Activated T-helper 2 cell treated with anti-CD3 and anti-CD28 coated beads, Interferon-gamma antibody, Interleukin-2, Interleukin-4, amounts not matched to agents 10 μg/mL and 5 μg/mL and 100 μg/mL, durations not matched to agents 14 hours and 24 hours and 36 hours (primary cell): ENCODE data around the gene DDI1. TPM values are rescaled to one million over a fixed set of nuclear protein-coding genes. Genes with fewer than 3 reads are reported as not detected.

ENCODE experiments used
- DNase-seq: peaks from one replicate; pipeline ENCODE4 v3.0.0; 2021; ENCODE audit warnings: low spot score
- H3K27ac Mint-ChIP-seq: one replicate; pipeline ENCODE4 v1.8.0; 2021; ENCODE audit warnings: mixed read lengths
- H3K27me3 Mint-ChIP-seq: one replicate; pipeline ENCODE4 v1.8.0; 2021; ENCODE audit warnings: low read depth, mixed read lengths
- H3K36me3 Mint-ChIP-seq: one replicate; pipeline ENCODE4 v1.8.0; 2021; ENCODE audit warnings: low read depth, mixed read lengths
- H3K4me1 Mint-ChIP-seq: one replicate; pipeline ENCODE4 v1.8.0; 2021; ENCODE audit warnings: low read depth, mixed read lengths
- H3K4me3 Mint-ChIP-seq: one replicate; pipeline ENCODE4 v1.8.0; 2021; ENCODE audit warnings: low read depth, mild to moderate bottlenecking, moderate library complexity, mixed read lengths
- H3K9me3 Mint-ChIP-seq: one replicate; pipeline ENCODE4 v1.8.0; 2021; ENCODE audit warnings: mixed read lengths
- intact Hi-C: fragments of 100-400 bp; cut with micrococcal nuclease; formaldehyde crosslinking; loops from one replicate; pipeline ENCODE4 v1.15.1; 2023
- total RNA-seq: library from RNA; stranded (reverse); gene quantifications from 2 replicates; pipeline ENCODE4 v1.2.3, GENCODE V29; 2022

The DDI1 gene
- total RNA-seq, 1 donor from 2014 or later, result not detected

GRCh38 chr11:104049116-104049515, 12.7 kb downstream of the DDI1 start:
- intact Hi-C loops, result no loop called here
- Mint-ChIP-seq H3K27ac (no peak overlapping the region), H3K36me3 (no peaks in the 10 kb centered on the region)

GRCh38 chr11:104051778-104052177, 15.3 kb downstream of the DDI1 start:
- Mint-ChIP-seq H3K36me3 (no peaks in the 10 kb centered on the region), H3K27ac (no peak overlapping the region), H3K9me3 (no peaks in the 10 kb centered on the region), H3K4me3 (no peak overlapping the region), H3K4me1 (no peaks in the 10 kb centered on the region), H3K27me3 (no peaks in the 10 kb centered on the region)
- intact Hi-C loops, result no loop called here
- no peak for DNase-seq

More at GRCh38 chr11:104049116-104049515, 12.7 kb downstream of the DDI1 start:
- Mint-ChIP-seq H3K27me3 (no peaks in the 10 kb centered on the region), H3K4me3 (no peak overlapping the region), H3K9me3 (no peaks in the 10 kb centered on the region), H3K4me1 (no peaks in the 10 kb centered on the region)
- DNase-seq, result no peak

GRCh38 chr11:104053743-104054478, 17.5 kb downstream of the DDI1 start:
- no peaks in the 10 kb centered on the region for H3K36me3 Mint-ChIP-seq
- no peak overlapping the region for H3K27ac Mint-ChIP-seq
- DNase-seq, result no peak
- no peak overlapping the region for H3K4me3 Mint-ChIP-seq
- intact Hi-C loops, result no loop called here
- H3K4me1 Mint-ChIP-seq, result no peaks in the 10 kb centered on the region
- H3K27me3 Mint-ChIP-seq, result no peaks in the 10 kb centered on the region
- H3K9me3 Mint-ChIP-seq, result no peaks in the 10 kb centered on the region

GRCh38 chr11:104054911-104055529, 18.6 kb downstream of the DDI1 start:
- intact Hi-C loops, result no loop called here
- Mint-ChIP-seq H3K9me3 (no peaks in the 10 kb centered on the region), H3K4me1 (no peaks in the 10 kb centered on the region), H3K27me3 (no peaks in the 10 kb centered on the region), H3K4me3 (no peak overlapping the region), H3K27ac (no peak overlapping the region), H3K36me3 (no peaks in the 10 kb centered on the region)
- no peak for DNase-seq

- Mint-ChIP-seq H3K9me3 (no peaks in the 10 kb centered on the region), H3K27ac (no peak overlapping the region), H3K36me3 (no peaks in the 10 kb centered on the region), H3K4me3 (no peak overlapping the region), H3K27me3 (no peaks in the 10 kb centered on the region), H3K4me1 (no peaks in the 10 kb centered on the region)
- intact Hi-C loops, result no loop called here
- no peak for DNase-seq
Measured at GRCh38 chr11:104055596-104055995, 19.2 kb downstream of the DDI1 start.

- intact Hi-C loops, result no loop called here
- no peak overlapping the region for H3K27ac Mint-ChIP-seq
- DNase-seq, result no peak
- no peaks in the 10 kb centered on the region for H3K9me3 Mint-ChIP-seq
- no peaks in the 10 kb centered on the region for H3K4me1 Mint-ChIP-seq
- H3K27me3 Mint-ChIP-seq, result no peaks in the 10 kb centered on the region
- H3K36me3 Mint-ChIP-seq, result no peaks in the 10 kb centered on the region
- no peak overlapping the region for H3K4me3 Mint-ChIP-seq
Measured at GRCh38 chr11:104057908-104058307, 21.5 kb downstream of the DDI1 start.

- Mint-ChIP-seq H3K9me3 (no peaks in the 10 kb centered on the region), H3K4me1 (no peaks in the 10 kb centered on the region), H3K36me3 (no peaks in the 10 kb centered on the region), H3K27ac (no peak overlapping the region), H3K27me3 (no peaks in the 10 kb centered on the region), H3K4me3 (no peak overlapping the region)
- intact Hi-C loops, result no loop called here
- no peak for DNase-seq
Measured at GRCh38 chr11:104058680-104059079, 22.2 kb downstream of the DDI1 start.

- no peak overlapping the region for H3K27ac Mint-ChIP-seq
- no peaks in the 10 kb centered on the region for H3K9me3 Mint-ChIP-seq
- no peaks in the 10 kb centered on the region for H3K4me1 Mint-ChIP-seq
- no peak for DNase-seq
- H3K36me3 Mint-ChIP-seq, result no peaks in the 10 kb centered on the region
- no peak overlapping the region for H3K4me3 Mint-ChIP-seq
- intact Hi-C loops, result no loop called here
- no peaks in the 10 kb centered on the region for H3K27me3 Mint-ChIP-seq
Measured at GRCh38 chr11:104060004-104060794, 23.8 kb downstream of the DDI1 start.

GRCh38 chr11:104060820-104061219, 24.4 kb downstream of the DDI1 start:
- DNase-seq, result no peak
- intact Hi-C loops, result no loop called here
- H3K4me1 Mint-ChIP-seq, result no peaks in the 10 kb centered on the region
- H3K36me3 Mint-ChIP-seq, result no peaks in the 10 kb centered on the region
- H3K9me3 Mint-ChIP-seq, result no peaks in the 10 kb centered on the region
- no peaks in the 10 kb centered on the region for H3K27me3 Mint-ChIP-seq
- H3K4me3 Mint-ChIP-seq, result no peak overlapping the region
- H3K27ac Mint-ChIP-seq, result no peak overlapping the region

- intact Hi-C loops, result no loop called here
- no peak for DNase-seq
- Mint-ChIP-seq H3K27ac (no peak overlapping the region), H3K4me3 (no peak overlapping the region), H3K4me1 (no peaks in the 10 kb centered on the region), H3K36me3 (no peaks in the 10 kb centered on the region), H3K9me3 (no peaks in the 10 kb centered on the region), H3K27me3 (no peaks in the 10 kb centered on the region)
Measured at GRCh38 chr11:104061853-104062521, 25.5 kb downstream of the DDI1 start.

- Mint-ChIP-seq H3K4me1 (no peaks in the 10 kb centered on the region), H3K9me3 (no peaks in the 10 kb centered on the region), H3K27me3 (no peaks in the 10 kb centered on the region), H3K27ac (no peak overlapping the region), H3K4me3 (no peak overlapping the region), H3K36me3 (no peaks in the 10 kb centered on the region)
- DNase-seq, result no peak
- intact Hi-C loops, result no loop called here
Measured at GRCh38 chr11:104064034-104064630, 27.7 kb downstream of the DDI1 start.

GRCh38 chr11:104067534-104067933, 31.1 kb downstream of the DDI1 start:
- intact Hi-C loops, result no loop called here
- H3K4me3 Mint-ChIP-seq, result no peak overlapping the region
- no peaks in the 10 kb centered on the region for H3K36me3 Mint-ChIP-seq
- no peaks in the 10 kb centered on the region for H3K9me3 Mint-ChIP-seq
- no peak for DNase-seq
- H3K4me1 Mint-ChIP-seq, result no peaks in the 10 kb centered on the region
- no peaks in the 10 kb centered on the region for H3K27me3 Mint-ChIP-seq
- H3K27ac Mint-ChIP-seq, result no peak overlapping the region
